ENCODE measurements around the gene PATL2. TPM values are rescaled to one million over a fixed set of nuclear protein-coding genes. Genes with fewer than 3 reads are reported as not detected.

PATL2 gene
- total RNA-seq, 1 donor from 2014 or later = 1.1 TPM

GRCh38 chr15:44682211-44682610 lies 28.9 kb downstream of the PATL2 start:
- DNase-seq (ENCODE audit: low spot score in 2 of 2, unreplicated experiment in 2 of 2) = no peak
- Mint-ChIP-seq H3K27me3 (ENCODE audit: low read depth) (peaks cover 27% of the 10 kb centered on the region), H3K4me3 (no peak overlapping the region), H3K36me3 (no peaks in the 10 kb centered on the region), H3K27ac (no peak overlapping the region), H3K9me3 (no peaks in the 10 kb centered on the region), H3K4me1 (no peaks in the 10 kb centered on the region)
- TF ChIP-seq CTCF (IDR thresholded peaks at IDR 0.05; ENCODE audit: unreplicated experiment) = no peak

GRCh38 chr15:44676676-44677075 lies 34.4 kb downstream of the PATL2 start:
- Mint-ChIP-seq H3K4me1 (no peaks in the 10 kb centered on the region), H3K27ac (no peak overlapping the region), H3K36me3 (no peaks in the 10 kb centered on the region), H3K9me3 (no peaks in the 10 kb centered on the region), H3K27me3 (ENCODE audit: low read depth) (peaks cover 28% of the 10 kb centered on the region), H3K4me3 (no peak overlapping the region)
- no peak for TF ChIP-seq CTCF (IDR thresholded peaks at IDR 0.05; ENCODE audit: unreplicated experiment)
- DNase-seq (ENCODE audit: low spot score in 2 of 2, unreplicated experiment in 2 of 2) = no peak

- H3K27ac Mint-ChIP-seq = no peak overlapping the region
- H3K4me3 Mint-ChIP-seq = no peak overlapping the region
- H3K36me3 Mint-ChIP-seq = no peaks in the 10 kb centered on the region
- no peaks in the 10 kb centered on the region for H3K9me3 Mint-ChIP-seq
- H3K27me3 Mint-ChIP-seq (ENCODE audit: low read depth) = peaks cover 28% of the 10 kb centered on the region
- no peak for DNase-seq (ENCODE audit: low spot score in 2 of 2, unreplicated experiment in 2 of 2)
- H3K4me1 Mint-ChIP-seq = no peaks in the 10 kb centered on the region
- no peak for TF ChIP-seq CTCF (IDR thresholded peaks at IDR 0.05; ENCODE audit: unreplicated experiment)
These were observed 35.2 kb downstream of the PATL2 start for GRCh38 chr15:44675911-44676310.

GRCh38 chr15:44673639-44674038 lies 37.5 kb downstream of the PATL2 start:
- no peak overlapping the region for H3K27ac Mint-ChIP-seq
- H3K4me3 Mint-ChIP-seq = no peak overlapping the region
- H3K9me3 Mint-ChIP-seq = no peaks in the 10 kb centered on the region
- no peak for DNase-seq (ENCODE audit: low spot score in 2 of 2, unreplicated experiment in 2 of 2)
- peaks cover 2% of the 10 kb centered on the region for H3K4me1 Mint-ChIP-seq
- peaks cover 16% of the 10 kb centered on the region for H3K27me3 Mint-ChIP-seq (ENCODE audit: low read depth)
- TF ChIP-seq CTCF (IDR thresholded peaks at IDR 0.05; ENCODE audit: unreplicated experiment) = no peak
- no peaks in the 10 kb centered on the region for H3K36me3 Mint-ChIP-seq

- Mint-ChIP-seq H3K4me1 (peaks cover 2% of the 10 kb centered on the region), H3K27me3 (ENCODE audit: low read depth) (peaks cover 7% of the 10 kb centered on the region), H3K27ac (peak overlapping the region; percentile 22), H3K4me3 (no peak overlapping the region), H3K9me3 (no peaks in the 10 kb centered on the region), H3K36me3 (no peaks in the 10 kb centered on the region)
- DNase-seq (ENCODE audit: low spot score in 2 of 2, unreplicated experiment in 2 of 2) = no peak
- no peak for TF ChIP-seq CTCF (IDR thresholded peaks at IDR 0.05; ENCODE audit: unreplicated experiment)
These were observed 40.8 kb downstream of the PATL2 start for GRCh38 chr15:44670087-44670950.
